ENCODE results near the gene ABI3BP. TPM values are rescaled to one million over a fixed set of nuclear protein-coding genes. Genes with fewer than 3 reads are reported as not detected.

The ABI3BP gene
- total RNA-seq, 1 experiment from 2014 or later, result 0.74 TPM

- Mint-ChIP-seq H3K4me3 (no peak overlapping the region), H3K4me1 (peaks cover 16% of the 10 kb centered on the region), H3K27me3 (ENCODE audit: low read depth) (no peaks in the 10 kb centered on the region), H3K27ac (no peak overlapping the region), H3K36me3 (0 out of 2 replicates have a peak, but pooled peaks cover 4% of the 10 kb centered on the region), H3K9me3 (peaks cover 12% of the 10 kb centered on the region)
- no peak for ATAC-seq
- CTCF ChIA-PET, result no interaction called here
- DNase-seq (ENCODE audit: low spot score), result no peak
- POLR2A ChIA-PET, result no interaction called here
- TF ChIP-seq PRRX2 (CRISPR knock-in tag; IDR thresholded peaks at IDR 0.05) (no peak), CTCF (IDR thresholded peaks at IDR 0.05) (no peak), ZNF219 (CRISPR knock-in tag; IDR thresholded peaks at IDR 0.05; ENCODE audit: borderline replicate concordance) (no peak), STAT6 (CRISPR knock-in tag; conservative IDR thresholded peaks at IDR 0.05; ENCODE audit: low read depth) (no peak), GTF2I (CRISPR knock-in tag; conservative IDR thresholded peaks at IDR 0.05) (no peak), RORB (CRISPR knock-in tag; IDR thresholded peaks at IDR 0.05) (no peak), ERG (CRISPR knock-in tag; IDR thresholded peaks at IDR 0.05) (no peak)
Measured at GRCh38 chr3:100911956-100912355, 81.3 kb downstream of the ABI3BP start.

GRCh38 chr3:100910986-100911385, 82.2 kb downstream of the ABI3BP start:
- ChIA-PET POLR2A (no interaction called here), CTCF (no interaction called here)
- H3K27ac Mint-ChIP-seq, result no peak overlapping the region
- TF ChIP-seq TCF7 (CRISPR knock-in tag; IDR thresholded peaks at IDR 0.05; ENCODE audit: low read depth) (no peak), ZNF416 (CRISPR knock-in tag; IDR thresholded peaks at IDR 0.05) (no peak), IRF2 (CRISPR knock-in tag; IDR thresholded peaks at IDR 0.05; ENCODE audit: borderline replicate concordance, low read depth) (no peak), USF2 (CRISPR knock-in tag; IDR thresholded peaks at IDR 0.05) (no peak), ZSCAN18 (CRISPR knock-in tag; IDR thresholded peaks at IDR 0.05) (no peak), NFATC4 (CRISPR knock-in tag; IDR thresholded peaks at IDR 0.05) (no peak), MLX (CRISPR knock-in tag; IDR thresholded peaks at IDR 0.05) (no peak), FOXP4 (CRISPR knock-in tag; IDR thresholded peaks at IDR 0.05) (no peak), ZNF532 (CRISPR knock-in tag; IDR thresholded peaks at IDR 0.05; ENCODE audit: borderline replicate concordance) (no peak), HMGXB4 (CRISPR knock-in tag; IDR thresholded peaks at IDR 0.05) (no peak)

More at GRCh38 chr3:100910986-100911385, 82.2 kb downstream of the ABI3BP start:
- H3K27me3 Mint-ChIP-seq (ENCODE audit: low read depth), result no peaks in the 10 kb centered on the region
- DNase-seq (ENCODE audit: low spot score) (no peak), ATAC-seq (no peak)
- H3K4me3 Mint-ChIP-seq, result no peak overlapping the region
- H3K4me1 Mint-ChIP-seq, result peaks cover 16% of the 10 kb centered on the region
- H3K9me3 Mint-ChIP-seq, result peaks cover 12% of the 10 kb centered on the region
- 0 out of 2 replicates have a peak, but pooled peaks cover 4% of the 10 kb centered on the region for H3K36me3 Mint-ChIP-seq
